RWPE2 (cell line): ENCODE data around the gene ARHGAP32.

Experiments used
- ATAC-seq: fragments of 200-7000 bp; cut with Tn5 transposase; 3 replicates; pipeline ENCODE4 v1.9.1; 2021; ENCODE audit warnings: low read depth
- DNase-seq: peaks from one replicate; pipeline ENCODE4 v3.0.0-alpha.2; 2020; ENCODE audit warnings: low spot score
- H3K27ac ChIP-seq: fragments of 450-650 bp; 2 replicates; pipeline ENCODE4 v1.5.1; 2017; ENCODE audit warnings: mild to moderate bottlenecking; ENCODE audit not compliant: poor library complexity, severe bottlenecking
- H3K27me3 ChIP-seq: fragments of 250-450 bp; sonication (Bioruptor Pico); 2 replicates; pipeline ENCODE4 v1.5.1; 2021; ENCODE audit warnings: mild to moderate bottlenecking, moderate library complexity; ENCODE audit not compliant: insufficient read depth, poor library complexity, severe bottlenecking
- H3K36me3 ChIP-seq: fragments of 250-450 bp; sonication (Bioruptor Pico); 2 replicates; pipeline ENCODE4 v1.5.1; 2020; ENCODE audit warnings: low read depth, mild to moderate bottlenecking, moderate library complexity
- H3K4me1 ChIP-seq: fragments of 250-450 bp; sonication (Bioruptor Pico); 2 replicates; pipeline ENCODE4 v1.5.1; 2021; ENCODE audit warnings: mild to moderate bottlenecking, moderate library complexity; ENCODE audit not compliant: insufficient read depth, poor library complexity, severe bottlenecking
- H3K4me3 ChIP-seq: fragments of 250-450 bp; sonication (Bioruptor Pico); 2 replicates; pipeline ENCODE4 v1.5.1; 2021; ENCODE audit warnings: mild to moderate bottlenecking, moderate library complexity; ENCODE audit not compliant: severe bottlenecking
- H3K9me3 ChIP-seq: fragments of 250-450 bp; sonication (Bioruptor Pico); 2 replicates; pipeline ENCODE4 v1.5.1; 2021; ENCODE audit warnings: mild to moderate bottlenecking, moderate library complexity; ENCODE audit not compliant: severe bottlenecking
- CTCF ChIP-seq: fragments of 450-650 bp; IDR thresholded peaks from one replicate; pipeline ENCODE4 v1.5.1; 2017; ENCODE audit warnings: mild to moderate bottlenecking, moderate library complexity; ENCODE audit not compliant: poor library complexity, severe bottlenecking

The ARHGAP32 gene

DNA sequence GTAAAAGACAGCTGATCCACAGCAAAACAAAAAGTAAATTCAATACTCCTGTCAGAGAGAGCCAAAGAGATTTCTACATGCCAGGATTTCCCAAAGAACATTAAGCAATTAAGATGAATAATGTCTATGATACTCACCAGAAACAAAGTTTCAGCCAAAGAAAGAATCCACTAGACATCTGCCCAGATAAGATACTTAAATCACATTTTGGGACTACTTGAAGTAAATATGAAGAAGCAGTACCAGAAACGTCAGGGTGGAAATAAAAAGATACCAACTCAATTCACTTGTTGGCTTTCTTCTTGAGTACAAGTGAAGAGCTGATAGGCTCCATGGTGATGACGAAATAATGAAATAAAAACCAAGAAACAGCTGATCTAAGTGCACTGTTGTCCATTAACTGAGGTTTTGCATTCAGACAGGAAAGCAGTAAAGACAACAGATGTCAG, 31.6 kb upstream of the ARHGAP32 start:
- DNase-seq: no peak
- no peak overlapping the region for H3K4me3 ChIP-seq

GRCh38 chr11:129223260-129223659, 31.1 kb upstream of the ARHGAP32 start:
- no peaks in the 10 kb centered on the region for H3K4me1 ChIP-seq
- no peak overlapping the region for H3K27ac ChIP-seq
- DNase-seq (no peak), ATAC-seq (no peak)
- H3K36me3 ChIP-seq: peaks cover 4% of the 10 kb centered on the region
- no peak overlapping the region for H3K4me3 ChIP-seq
- no peak for TF ChIP-seq CTCF
- H3K27me3 ChIP-seq: no peaks in the 10 kb centered on the region
- peaks cover 13% of the 10 kb centered on the region for H3K9me3 ChIP-seq

More for the DNA sequence above, 31.6 kb upstream of the ARHGAP32 start:
- H3K36me3 ChIP-seq: peaks cover 4% of the 10 kb centered on the region
- H3K9me3 ChIP-seq: peaks cover 13% of the 10 kb centered on the region
- H3K27ac ChIP-seq: no peak overlapping the region
- no peaks in the 10 kb centered on the region for H3K27me3 ChIP-seq
- ATAC-seq: no peak
- no peak for TF ChIP-seq CTCF
- no peaks in the 10 kb centered on the region for H3K4me1 ChIP-seq

GRCh38 chr11:129222158-129222557, 30.0 kb upstream of the ARHGAP32 start:
- DNase-seq (no peak), ATAC-seq (no peak)
- no peaks in the 10 kb centered on the region for H3K4me1 ChIP-seq
- no peak for TF ChIP-seq CTCF
- peaks cover 12% of the 10 kb centered on the region for H3K9me3 ChIP-seq
- no peaks in the 10 kb centered on the region for H3K27me3 ChIP-seq
- no peak overlapping the region for H3K27ac ChIP-seq
- H3K4me3 ChIP-seq: no peak overlapping the region
- peaks cover 4% of the 10 kb centered on the region for H3K36me3 ChIP-seq

DNA sequence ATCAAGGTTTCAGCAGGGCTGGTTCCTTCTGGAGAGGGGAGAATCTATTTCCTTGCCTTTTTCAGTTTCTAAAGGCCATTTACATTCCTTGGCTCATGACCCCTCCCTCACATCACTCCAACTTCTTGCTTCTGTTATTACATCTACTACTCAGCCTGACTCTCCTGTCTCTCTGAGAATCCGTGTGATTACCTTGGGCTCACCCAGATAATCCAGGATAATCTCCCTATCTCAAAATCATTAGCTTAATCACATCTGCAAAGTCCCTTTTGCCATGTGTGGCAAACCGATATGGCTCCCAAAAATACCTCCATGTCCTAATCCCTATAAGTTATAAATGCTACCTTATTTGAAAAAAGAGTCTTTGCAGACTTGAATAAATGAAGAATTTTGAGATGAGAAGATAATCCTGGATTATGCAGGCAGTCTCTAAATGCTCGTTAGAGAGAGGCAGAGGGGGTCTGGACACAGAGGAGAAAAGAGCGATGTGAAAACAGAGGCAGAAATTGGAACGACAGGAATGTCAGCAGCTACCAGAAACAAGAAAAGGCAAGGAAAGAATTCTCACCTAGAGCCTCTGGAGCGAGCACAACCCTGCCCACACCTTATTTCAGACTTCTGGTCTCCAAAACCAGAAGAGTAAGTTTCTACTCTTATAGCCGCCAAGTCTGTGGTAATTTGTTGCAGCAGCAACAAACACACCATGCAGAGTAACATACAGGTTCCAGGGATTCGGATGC, 23.6 kb upstream of the ARHGAP32 start:
- Histone ChIP-seq H3K9me3 (no peaks in the 10 kb centered on the region), H3K36me3 (no peaks in the 10 kb centered on the region), H3K27ac (no peak overlapping the region), H3K27me3 (no peaks in the 10 kb centered on the region), H3K4me1 (no peaks in the 10 kb centered on the region), H3K4me3 (no peak overlapping the region)
- ATAC-seq: no peak
- no peak for TF ChIP-seq CTCF
- DNase-seq: no peak

- TF ChIP-seq CTCF: no peak
- H3K9me3 ChIP-seq: no peaks in the 10 kb centered on the region
- H3K4me1 ChIP-seq: no peaks in the 10 kb centered on the region
- DNase-seq (no peak), ATAC-seq (no peak)
- no peak overlapping the region for H3K4me3 ChIP-seq
- no peaks in the 10 kb centered on the region for H3K27me3 ChIP-seq
- H3K27ac ChIP-seq: no peak overlapping the region
- H3K36me3 ChIP-seq: no peaks in the 10 kb centered on the region
Observed at GRCh38 chr11:129214710-129215295, 22.7 kb upstream of the ARHGAP32 start.
